Posterior vena cava (tissue), 2 donors: ENCODE results near the gene CDH23. TPM values are rescaled to one million over a fixed set of nuclear protein-coding genes. Genes with fewer than 3 reads are reported as not detected.
"Not testable (repeated sequence)": the region's sequence is repeated elsewhere in the genome, so short reads cannot be mapped to it uniquely, and the experiment has no call there.

Source experiments
- DNase-seq: peaks from one replicate; pipeline ENCODE4 v3.0.0-alpha.2; 2020; ENCODE audit warnings: low spot score
- intact Hi-C, 2 donors: fragments of 100-400 bp; cut with DNase I; formaldehyde crosslinking; loops; one replicate each; pipeline versions ENCODE4 v1.14.1 to v1.14.2; 2022 to 2023
- microRNA-seq, 2 donors: library from miRNA; unstranded; fragments of <30 nt; microRNA quantifications; one replicate each; pipeline ENCODE4 v1.2.0, GENCODE V29; 2020 to 2021; ENCODE audit warnings: borderline microRNAs expressed in 2 of 2
- total RNA-seq, 2 donors: library from RNA; stranded (reverse); fragmentation: NEBNext Ultra II Directional; extraction: Animal tissue kit (Norgen Biotek cat#: 25700); gene quantifications; one replicate each; pipeline ENCODE4 v1.2.1, GENCODE V29; 2021
- donor health status: DM: yes; HTN: yes; CAD: no.
- donor health status: DM: yes; HTN: yes; CAD: no.

The CDH23 gene
- total RNA-seq, 2 donors from 2014 or later, result 24.5 to 43.0 TPM

- DNase-seq, result peak; percentile 50
- intact Hi-C loops, result no loop called here
These were observed 452.8 kb downstream of the CDH23 start for GRCh38 chr10:71849461-71849908.

GRCh38 chr10:71850021-71850742 lies 453.5 kb downstream of the CDH23 start:
- DNase-seq, result no peak
- intact Hi-C loops, result no loop called here

- intact Hi-C loops, result no loop called here
- DNase-seq, result peak; percentile 100
These were observed 454.2 kb downstream of the CDH23 start, which contains the start of gene PSAP for GRCh38 chr10:71850743-71851464. Gene PSAP, minus strand, starts transcription at chr10:71851251. Its CDS starts 30 bp downstream, at chr10:71851221.

GRCh38 chr10:71851465-71852095 lies 454.9 kb downstream of the CDH23 start:
- intact Hi-C loops, DNase-seq: not testable (repeated sequence)

- intact Hi-C loops, result no loop called here
- DNase-seq, result peak; percentile 82
These were observed 455.7 kb downstream of the CDH23 start for GRCh38 chr10:71852355-71852937.

GRCh38 chr10:71854031-71854430 lies 457.3 kb downstream of the CDH23 start:
- peak; percentile 52 for DNase-seq
- intact Hi-C loops, result no loop called here

- peak; percentile 14 for DNase-seq
- intact Hi-C loops, result no loop called here
These were observed 459.9 kb downstream of the CDH23 start for GRCh38 chr10:71856619-71857018.

GRCh38 chr10:71857934-71858890 lies 461.5 kb downstream of the CDH23 start:
- peak; percentile 89 for DNase-seq
- intact Hi-C loops, result no loop called here

GRCh38 chr10:71860243-71861029 lies 463.7 kb downstream of the CDH23 start:
- DNase-seq, result peak; percentile 97
- intact Hi-C loops, result no loop called here

- intact Hi-C loops, result no loop called here
- DNase-seq, result no peak
These were observed 466.5 kb downstream of the CDH23 start for GRCh38 chr10:71863203-71863602.

GRCh38 chr10:71864911-71865361 lies 468.2 kb downstream of the CDH23 start:
- peak; percentile 62 for DNase-seq

More at GRCh38 chr10:71864911-71865361, 468.2 kb downstream of the CDH23 start:
- intact Hi-C loops, result no loop called here

Small RNA genes lying within 50 kb of the gene (microRNA-seq; reads per million reads assigned to microRNA genes)
- gene MIR7152, result 0 to 0.65 reads per million in 2 donors

Other genes with a start within 250 kb of the CDH23 start
- 1 to 10 TPM; 7.1 to 8.4 TPM for gene UNC5B, start 184.3 kb upstream of the CDH23 start, total RNA-seq
- gene SLC29A3, start 77.7 kb upstream of the CDH23 start, total RNA-seq, result 1 to 10 TPM; 3.5 to 6.2 TPM